Fibroblast of villous mesenchyme (primary cell): ENCODE data around the gene KIF6. TPM values are rescaled to one million over a fixed set of nuclear protein-coding genes. Genes with fewer than 3 reads are reported as not detected.

Source experiments
- DNase-seq: peaks from one replicate; pipeline ENCODE4 v3.0.0-alpha.2; 2010; ENCODE audit warnings: low read depth
- H3K4me3 ChIP-seq: 2 replicates; pipeline ENCODE4 v1.5.1; 2011; ENCODE audit warnings: low read depth, mild to moderate bottlenecking, low read length
- CTCF ChIP-seq: IDR thresholded peaks from 2 replicates; pipeline ENCODE4 v1.5.1; 2012; ENCODE audit warnings: low read depth, mild to moderate bottlenecking, low read length; ENCODE audit not compliant: insufficient read depth
- total RNA-seq: library from RNA; depleted of rRNA; stranded (reverse); fragments of >200 nt; gene quantifications from 2 replicates; pipeline ENCODE4 v1.2.3, GENCODE V29; 2012

Gene KIF6
- total RNA-seq, 1 donor = 0.43 TPM

- DNase-seq = peak; percentile 4
- no peak for TF ChIP-seq CTCF
- H3K4me3 ChIP-seq = no peak overlapping the region
Measured at GRCh38 chr6:39415482-39415881, 309.7 kb downstream of the KIF6 start.

GRCh38 chr6:39411465-39411864 lies 313.7 kb downstream of the KIF6 start:
- TF ChIP-seq CTCF = no peak
- no peak for DNase-seq

GRCh38 chr6:39411001-39411400 lies 314.2 kb downstream of the KIF6 start:
- no peak for TF ChIP-seq CTCF
- H3K4me3 ChIP-seq = no peak overlapping the region
- no peak for DNase-seq

More at GRCh38 chr6:39411465-39411864, 313.7 kb downstream of the KIF6 start:
- no peak overlapping the region for H3K4me3 ChIP-seq

- no peak overlapping the region for H3K4me3 ChIP-seq
- no peak for TF ChIP-seq CTCF
- DNase-seq = no peak
Measured at GRCh38 chr6:39409889-39410288, 315.3 kb downstream of the KIF6 start.

GRCh38 chr6:39407446-39407993 lies 317.7 kb downstream of the KIF6 start:
- no peak overlapping the region for H3K4me3 ChIP-seq
- TF ChIP-seq CTCF = no peak
- DNase-seq = no peak

- TF ChIP-seq CTCF = no peak
- H3K4me3 ChIP-seq = no peak overlapping the region
- no peak for DNase-seq
Measured at GRCh38 chr6:39404312-39404711, 320.9 kb downstream of the KIF6 start.

GRCh38 chr6:39403304-39403703 lies 321.9 kb downstream of the KIF6 start:
- no peak overlapping the region for H3K4me3 ChIP-seq
- TF ChIP-seq CTCF = no peak

More at GRCh38 chr6:39403304-39403703, 321.9 kb downstream of the KIF6 start:
- DNase-seq = no peak
